GM12878 (cell line): ENCODE results near the gene MRPL1. TPM values are rescaled to one million over a fixed set of nuclear protein-coding genes. Genes with fewer than 3 reads are reported as not detected.

ENCODE experiments used
- CEBPB ChIP-seq, 2 experiments: fragments of 150-350 bp in 1 of 2; IDR thresholded peaks; 2 replicates each; pipeline ENCODE4 v1.6.1; 2012 to 2014; ENCODE audit warnings: low read depth in 2 of 2, low read length in 2 of 2, borderline replicate concordance in 1 of 2, inconsistent platforms in 1 of 2
- EZH2 ChIP-seq: IDR thresholded peaks from 2 replicates; pipeline ENCODE4 v1.6.1; 2012; ENCODE audit warnings: low read depth, mild to moderate bottlenecking, control low read depth, inconsistent platforms, low read length, borderline replicate concordance; ENCODE audit not compliant: control insufficient read depth
- MTA3 ChIP-seq: IDR thresholded peaks from 2 replicates; pipeline ENCODE4 v1.6.1; 2012; ENCODE audit warnings: low read length, inconsistent platforms, borderline replicate concordance
- NR2C2 ChIP-seq: IDR thresholded peaks from 2 replicates; pipeline ENCODE4 v1.6.1; 2011; ENCODE audit warnings: borderline replicate concordance, low read depth; ENCODE audit not compliant: control insufficient read depth, insufficient read length
- PKNOX1 ChIP-seq: fragments of 450-650 bp; IDR thresholded peaks from 2 replicates; pipeline ENCODE4 v1.6.1; 2016; ENCODE audit warnings: mild to moderate bottlenecking
- RCOR1 ChIP-seq: conservative IDR thresholded peaks from 2 replicates; pipeline ENCODE4 v1.6.1; 2012; ENCODE audit warnings: low read depth, low read length, improper control_type of control experiment
- USF1 ChIP-seq: IDR thresholded peaks from 2 replicates; pipeline ENCODE4 v1.6.1; 2011; ENCODE audit warnings: borderline replicate concordance, low read depth, mild to moderate bottlenecking, moderate library complexity, mixed read lengths, low read length; ENCODE audit not compliant: insufficient read depth; ENCODE audit errors: extremely low read length
- ZNF207 ChIP-seq: fragments of 450-650 bp; IDR thresholded peaks from 2 replicates; pipeline ENCODE4 v1.6.1; 2014; ENCODE audit warnings: antibody characterized with exemption, mild to moderate bottlenecking, borderline replicate concordance
- polyA plus RNA-seq, 11 experiments: library from polyadenylated mRNA; depleted of rRNA in 4 of 11; unstranded in 6 of 11; stranded (reverse) in 5 of 11; fragments of >200 nt; fragmentation: Nextera tagmentation in 4 of 11; fragmentation: Illumina TruSeq in 1 of 11; extraction: Ambion mirVana in 4 of 11; extraction: Trizol in 1 of 11; gene quantifications; 1 replicate in 1 of 11; 2 replicates in 10 of 11; pipeline versions ENCODE4 v1.2.1 to v1.2.3, GENCODE V29; 2011 to 2016; ENCODE audit warnings: inconsistent platforms in 2 of 11, missing spikeins in 2 of 11, low read depth in 1 of 11
- total RNA-seq, 4 experiments: library from RNA; depleted of rRNA in 3 of 4; stranded (reverse); fragments of >200 nt in 3 of 4; fragmentation: Illumina TruSeq in 1 of 4; extraction: Trizol in 1 of 4; gene quantifications; 2 replicates each; pipeline versions ENCODE4 v1.2.1 to v1.2.3, GENCODE V29; 2013 to 2021
- TF ChIP-seq, protein P1 (sequence below): fragments of 150-350 bp; IDR thresholded peaks from 2 replicates; pipeline ENCODE4 v1.6.1; 2016; ENCODE audit warnings: low read depth, low read length
- TF ChIP-seq, protein P2 (sequence below): fragments of 450-650 bp; IDR thresholded peaks from 2 replicates; pipeline ENCODE4 v1.6.1; 2018; ENCODE audit warnings: borderline replicate concordance, mild to moderate bottlenecking; ENCODE audit not compliant: partially characterized antibody
- TF ChIP-seq, protein P3 (sequence below): IDR thresholded peaks from 2 replicates; pipeline ENCODE4 v1.6.1; 2012; ENCODE audit warnings: low read length, inconsistent platforms

Gene MRPL1
- total and polyA plus RNA-seq, 10 of the 15 experiments (the other 5 are each of a cell fraction or from before 2014, with no cell fraction given) = 20.2 to 35.7 (median 28.2) TPM

- TF ChIP-seq, protein P1, sequence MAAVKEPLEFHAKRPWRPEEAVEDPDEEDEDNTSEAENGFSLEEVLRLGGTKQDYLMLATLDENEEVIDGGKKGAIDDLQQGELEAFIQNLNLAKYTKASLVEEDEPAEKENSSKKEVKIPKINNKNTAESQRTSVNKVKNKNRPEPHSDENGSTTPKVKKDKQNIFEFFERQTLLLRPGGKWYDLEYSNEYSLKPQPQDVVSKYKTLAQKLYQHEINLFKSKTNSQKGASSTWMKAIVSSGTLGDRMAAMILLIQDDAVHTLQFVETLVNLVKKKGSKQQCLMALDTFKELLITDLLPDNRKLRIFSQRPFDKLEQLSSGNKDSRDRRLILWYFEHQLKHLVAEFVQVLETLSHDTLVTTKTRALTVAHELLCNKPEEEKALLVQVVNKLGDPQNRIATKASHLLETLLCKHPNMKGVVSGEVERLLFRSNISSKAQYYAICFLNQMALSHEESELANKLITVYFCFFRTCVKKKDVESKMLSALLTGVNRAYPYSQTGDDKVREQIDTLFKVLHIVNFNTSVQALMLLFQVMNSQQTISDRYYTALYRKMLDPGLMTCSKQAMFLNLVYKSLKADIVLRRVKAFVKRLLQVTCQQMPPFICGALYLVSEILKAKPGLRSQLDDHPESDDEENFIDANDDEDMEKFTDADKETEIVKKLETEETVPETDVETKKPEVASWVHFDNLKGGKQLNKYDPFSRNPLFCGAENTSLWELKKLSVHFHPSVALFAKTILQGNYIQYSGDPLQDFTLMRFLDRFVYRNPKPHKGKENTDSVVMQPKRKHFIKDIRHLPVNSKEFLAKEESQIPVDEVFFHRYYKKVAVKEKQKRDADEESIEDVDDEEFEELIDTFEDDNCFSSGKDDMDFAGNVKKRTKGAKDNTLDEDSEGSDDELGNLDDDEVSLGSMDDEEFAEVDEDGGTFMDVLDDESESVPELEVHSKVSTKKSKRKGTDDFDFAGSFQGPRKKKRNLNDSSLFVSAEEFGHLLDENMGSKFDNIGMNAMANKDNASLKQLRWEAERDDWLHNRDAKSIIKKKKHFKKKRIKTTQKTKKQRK = no peak
- no peak for TF ChIP-seq EZH2
- no peak for TF ChIP-seq PKNOX1
- no peak for TF ChIP-seq RCOR1
- TF ChIP-seq, protein P2, sequence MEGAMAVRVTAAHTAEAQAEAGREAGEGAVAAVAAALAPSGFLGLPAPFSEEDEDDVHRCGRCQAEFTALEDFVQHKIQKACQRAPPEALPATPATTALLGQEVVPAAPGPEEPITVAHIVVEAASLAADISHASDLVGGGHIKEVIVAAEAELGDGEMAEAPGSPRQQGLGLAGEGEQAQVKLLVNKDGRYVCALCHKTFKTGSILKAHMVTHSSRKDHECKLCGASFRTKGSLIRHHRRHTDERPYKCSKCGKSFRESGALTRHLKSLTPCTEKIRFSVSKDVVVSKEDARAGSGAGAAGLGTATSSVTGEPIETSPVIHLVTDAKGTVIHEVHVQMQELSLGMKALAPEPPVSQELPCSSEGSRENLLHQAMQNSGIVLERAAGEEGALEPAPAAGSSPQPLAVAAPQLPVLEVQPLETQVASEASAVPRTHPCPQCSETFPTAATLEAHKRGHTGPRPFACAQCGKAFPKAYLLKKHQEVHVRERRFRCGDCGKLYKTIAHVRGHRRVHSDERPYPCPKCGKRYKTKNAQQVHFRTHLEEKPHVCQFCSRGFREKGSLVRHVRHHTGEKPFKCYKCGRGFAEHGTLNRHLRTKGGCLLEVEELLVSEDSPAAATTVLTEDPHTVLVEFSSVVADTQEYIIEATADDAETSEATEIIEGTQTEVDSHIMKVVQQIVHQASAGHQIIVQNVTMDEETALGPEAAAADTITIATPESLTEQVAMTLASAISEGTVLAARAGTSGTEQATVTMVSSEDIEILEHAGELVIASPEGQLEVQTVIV = no peak
- no peak for TF ChIP-seq ZNF207
- TF ChIP-seq NR2C2 = no peak
- TF ChIP-seq USF1 = no peak
- TF ChIP-seq MTA3 = no peak
- TF ChIP-seq CEBPB (IDR thresholded peaks at IDR 0.05; ENCODE audit: borderline replicate concordance in 1 of 2, low read depth in 2 of 2, low read length in 2 of 2) = no peak
- TF ChIP-seq, protein P3, sequence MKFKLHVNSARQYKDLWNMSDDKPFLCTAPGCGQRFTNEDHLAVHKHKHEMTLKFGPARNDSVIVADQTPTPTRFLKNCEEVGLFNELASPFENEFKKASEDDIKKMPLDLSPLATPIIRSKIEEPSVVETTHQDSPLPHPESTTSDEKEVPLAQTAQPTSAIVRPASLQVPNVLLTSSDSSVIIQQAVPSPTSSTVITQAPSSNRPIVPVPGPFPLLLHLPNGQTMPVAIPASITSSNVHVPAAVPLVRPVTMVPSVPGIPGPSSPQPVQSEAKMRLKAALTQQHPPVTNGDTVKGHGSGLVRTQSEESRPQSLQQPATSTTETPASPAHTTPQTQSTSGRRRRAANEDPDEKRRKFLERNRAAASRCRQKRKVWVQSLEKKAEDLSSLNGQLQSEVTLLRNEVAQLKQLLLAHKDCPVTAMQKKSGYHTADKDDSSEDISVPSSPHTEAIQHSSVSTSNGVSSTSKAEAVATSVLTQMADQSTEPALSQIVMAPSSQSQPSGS = no peak
Observed at GRCh38 chr4:77877771-77878565, 15.3 kb downstream of the MRPL1 start (continued).
